Measurements from ENCODE around the gene LTB. TPM values are rescaled to one million over a fixed set of nuclear protein-coding genes. Genes with fewer than 3 reads are reported as not detected.

LTB gene
- total and polyA plus RNA-seq, 2 experiments from 2014 or later: 4.0 to 6.0 TPM

- Histone ChIP-seq H3K79me2 (no peaks in the 10 kb centered on the region), H3K4me1 (ENCODE audit: insufficient read depth) (no peaks in the 10 kb centered on the region), H3K4me3 (no peak within 1 kb of the TSS), H2AFZ (no peak within 1 kb of the TSS), H3K4me2 (no peak within 1 kb of the TSS), H3K27ac (no peak within 1 kb of the TSS), H3K9me3 (ENCODE audit: low read depth) (no peaks in the 10 kb centered on the region), H3K27me3 (no peaks in the 10 kb centered on the region), H3K36me3 (replicated peaks; ENCODE audit: insufficient read depth, low read depth) (no peaks in the 10 kb centered on the region), H4K20me1 (ENCODE audit: insufficient read depth, poor library complexity, severe bottlenecking) (no peaks in the 10 kb centered on the region), H3K9me2 (replicated peaks; ENCODE audit: insufficient read depth) (no peaks in the 10 kb centered on the region)
- 100% methylated on average over 1 of the region's 1 CpG for WGBS (ENCODE audit: low lambda C conversion rate, missing lambda C conversion rate)
- no peak for DNase-seq (ENCODE audit: low spot score)
- TF ChIP-seq EZH2phosphoT487 (IDR thresholded peaks at IDR 0.05; ENCODE audit: low read depth, severe bottlenecking, unreplicated experiment): no peak
- no peak for TF ChIP-seq CTCF (IDR thresholded peaks at IDR 0.05; ENCODE audit: poor library complexity)
- no peak for TF ChIP-seq EZH2 (IDR thresholded peaks at IDR 0.05; ENCODE audit: borderline replicate concordance)
Measured at GRCh38 chr6:31586008-31586407, 3.8 kb upstream of the LTB start, which contains the start of gene LST1. Gene LST1 (plus strand): TSS chr6:31586277. CDS start chr6:31587300, 1,023 bp downstream.

GRCh38 chr6:31585491-31585890 lies 3.3 kb upstream of the LTB start:
- no peak overlapping the region for H3K27ac ChIP-seq
- no peak for DNase-seq (ENCODE audit: low spot score)
- WGBS (ENCODE audit: low lambda C conversion rate, missing lambda C conversion rate): 65% methylated on average over 2 of the region's 2 CpGs
- peaks cover 2% of the 10 kb centered on the region for H3K4me1 ChIP-seq (ENCODE audit: insufficient read depth)
- H3K4me3 ChIP-seq: no peak overlapping the region
- H2AFZ ChIP-seq: no peak overlapping the region
- H3K9me2 ChIP-seq (replicated peaks; ENCODE audit: insufficient read depth): no peaks in the 10 kb centered on the region
- H4K20me1 ChIP-seq (ENCODE audit: insufficient read depth, poor library complexity, severe bottlenecking): no peaks in the 10 kb centered on the region
- H3K9me3 ChIP-seq (ENCODE audit: low read depth): no peaks in the 10 kb centered on the region
- H3K36me3 ChIP-seq (replicated peaks; ENCODE audit: insufficient read depth, low read depth): no peaks in the 10 kb centered on the region
- no peaks in the 10 kb centered on the region for H3K27me3 ChIP-seq
- H3K4me2 ChIP-seq: no peak overlapping the region
- no peaks in the 10 kb centered on the region for H3K79me2 ChIP-seq
- TF ChIP-seq CTCF (IDR thresholded peaks at IDR 0.05; ENCODE audit: poor library complexity): no peak
- TF ChIP-seq EZH2phosphoT487 (IDR thresholded peaks at IDR 0.05; ENCODE audit: low read depth, severe bottlenecking, unreplicated experiment): no peak
- TF ChIP-seq EZH2 (IDR thresholded peaks at IDR 0.05; ENCODE audit: borderline replicate concordance): no peak

GRCh38 chr6:31581434-31582229 lies 592 bp downstream of the LTB start:
- WGBS (ENCODE audit: low lambda C conversion rate, missing lambda C conversion rate): 51% methylated on average over 13 of the region's 21 CpGs
- H4K20me1 ChIP-seq (ENCODE audit: insufficient read depth, poor library complexity, severe bottlenecking): no peaks in the 10 kb centered on the region
- peak overlapping the region; percentile 88 for H3K27ac ChIP-seq
- peak overlapping the region; percentile 94 for H2AFZ ChIP-seq
- TF ChIP-seq CTCF (IDR thresholded peaks at IDR 0.05; ENCODE audit: poor library complexity) (no peak), EZH2 (IDR thresholded peaks at IDR 0.05; ENCODE audit: borderline replicate concordance) (no peak), EZH2phosphoT487 (IDR thresholded peaks at IDR 0.05; ENCODE audit: low read depth, severe bottlenecking, unreplicated experiment) (no peak)
- H3K4me1 ChIP-seq (ENCODE audit: insufficient read depth): peaks cover 2% of the 10 kb centered on the region
- H3K36me3 ChIP-seq (replicated peaks; ENCODE audit: insufficient read depth, low read depth): no peaks in the 10 kb centered on the region
- no peaks in the 10 kb centered on the region for H3K79me2 ChIP-seq
- H3K9me2 ChIP-seq (replicated peaks; ENCODE audit: insufficient read depth): no peaks in the 10 kb centered on the region
- peak overlapping the region; percentile 91 for H3K4me3 ChIP-seq
- no peaks in the 10 kb centered on the region for H3K9me3 ChIP-seq (ENCODE audit: low read depth)
- H3K4me2 ChIP-seq: peak overlapping the region; percentile 95
- H3K27me3 ChIP-seq: no peaks in the 10 kb centered on the region
- peak; percentile 38 for DNase-seq (ENCODE audit: low spot score)

All from hepatocyte (in vitro differentiated cells).